Gastrocnemius medialis (tissue), 4 donors: Measurements from ENCODE around the gene SULT1C3.

ENCODE experiments used
- POLR2A ChIP-seq, 2 donors: fragments of 450-650 bp; IDR thresholded peaks; one replicate each; pipeline ENCODE4 v1.6.1; 2017; ENCODE audit warnings: antibody characterized with exemption in 2 of 2, mild to moderate bottlenecking in 2 of 2, moderate library complexity in 2 of 2
- TF ChIP-seq, protein P1 (sequence below), 5 experiments: fragments of 450-650 bp in 3 of 5; fragments of 200-600 bp in 2 of 5; sonication (generic) in 2 of 5; IDR thresholded peaks in 4 of 5; conservative IDR thresholded peaks in 1 of 5; 1 replicate in 4 of 5; 2 replicates in 1 of 5; pipeline ENCODE4 v1.5.1; 2016 to 2019; ENCODE audit warnings: antibody characterized with exemption in 5 of 5, mild to moderate bottlenecking in 3 of 5, moderate library complexity in 3 of 5

DNA sequence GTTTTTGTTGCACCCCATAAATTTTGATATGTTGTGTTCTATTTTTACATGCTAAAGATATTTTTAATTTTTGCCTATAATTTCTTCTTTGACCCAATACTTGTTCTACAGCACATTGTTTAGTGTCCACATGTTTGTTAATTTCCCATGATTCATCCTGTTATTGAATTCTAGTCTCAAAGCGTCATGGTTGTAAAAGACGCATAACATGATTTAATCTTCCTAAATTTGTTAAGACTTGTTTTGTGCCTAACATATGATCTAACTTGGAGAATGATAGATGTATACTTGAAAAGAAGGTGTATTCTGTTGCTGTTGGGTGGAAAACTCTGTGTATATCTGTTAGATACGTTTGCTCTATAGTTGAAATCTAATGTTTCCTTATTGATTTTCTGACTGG, 27.1 kb upstream of the SULT1C3 start:
- TF ChIP-seq, protein P1, sequence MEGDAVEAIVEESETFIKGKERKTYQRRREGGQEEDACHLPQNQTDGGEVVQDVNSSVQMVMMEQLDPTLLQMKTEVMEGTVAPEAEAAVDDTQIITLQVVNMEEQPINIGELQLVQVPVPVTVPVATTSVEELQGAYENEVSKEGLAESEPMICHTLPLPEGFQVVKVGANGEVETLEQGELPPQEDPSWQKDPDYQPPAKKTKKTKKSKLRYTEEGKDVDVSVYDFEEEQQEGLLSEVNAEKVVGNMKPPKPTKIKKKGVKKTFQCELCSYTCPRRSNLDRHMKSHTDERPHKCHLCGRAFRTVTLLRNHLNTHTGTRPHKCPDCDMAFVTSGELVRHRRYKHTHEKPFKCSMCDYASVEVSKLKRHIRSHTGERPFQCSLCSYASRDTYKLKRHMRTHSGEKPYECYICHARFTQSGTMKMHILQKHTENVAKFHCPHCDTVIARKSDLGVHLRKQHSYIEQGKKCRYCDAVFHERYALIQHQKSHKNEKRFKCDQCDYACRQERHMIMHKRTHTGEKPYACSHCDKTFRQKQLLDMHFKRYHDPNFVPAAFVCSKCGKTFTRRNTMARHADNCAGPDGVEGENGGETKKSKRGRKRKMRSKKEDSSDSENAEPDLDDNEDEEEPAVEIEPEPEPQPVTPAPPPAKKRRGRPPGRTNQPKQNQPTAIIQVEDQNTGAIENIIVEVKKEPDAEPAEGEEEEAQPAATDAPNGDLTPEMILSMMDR (IDR thresholded peaks at IDR 0.05 in 4 of 5, conservative IDR thresholded peaks at IDR 0.05 in 1 of 5), result no peak
- no peak for TF ChIP-seq POLR2A (IDR thresholded peaks at IDR 0.05)
